SK-N-SH (cell line): ENCODE results near the gene PCMT1. TPM values are rescaled to one million over a fixed set of nuclear protein-coding genes. Genes with fewer than 3 reads are reported as not detected.
"Not testable (repeated sequence)": the region's sequence is repeated elsewhere in the genome, so short reads cannot be mapped to it uniquely, and the experiment has no call there.

Experiments
- CTCF ChIA-PET: fragments of 300-600, 350-600 bp; formaldehyde crosslinking; extraction: SDS; loops from one replicate; lab custom pipeline; 2021; lab: Yijun Ruan, JAX
- POLR2A ChIA-PET: fragments of 350-600 bp; sonication (Branson Sonifier 250); formaldehyde crosslinking; extraction: SDS; loops from one replicate; lab custom pipeline; 2020; ENCODE audit warnings: antibody characterized with exemption, inconsistent platforms; lab: Yijun Ruan, JAX
- DNase-seq: peaks from one replicate; pipeline ENCODE4 v3.0.0; 2012
- H2AFZ ChIP-seq: fragments of 200-600 bp; sonication (generic); 2 replicates; pipeline ENCODE4 v1.8.1; 2016; ENCODE audit warnings: antibody characterized with exemption, mild to moderate bottlenecking, low read depth
- H3F3A ChIP-seq: fragments of 200-600 bp; sonication (generic); replicated peaks from 2 replicates; pipeline ENCODE3; 2016; ENCODE audit warnings: antibody characterized with exemption, mild to moderate bottlenecking; ENCODE audit not compliant: insufficient read depth
- H3K27ac ChIP-seq, 2 experiments: fragments of 200-500 bp in 1 of 2; fragments of 200-600 bp in 1 of 2; sonication (Bioruptor generic) in 1 of 2; sonication (generic), shearing (Covaris generic) in 1 of 2; 2 replicates each; pipeline versions ENCODE4 v1.5.1 to v1.6.1; 2014 to 2016; ENCODE audit warnings: low read depth in 2 of 2, inconsistent platforms in 1 of 2, low read length in 1 of 2, mild to moderate bottlenecking in 1 of 2, mixed read lengths in 1 of 2
- H3K27me3 ChIP-seq: fragments of 200-600 bp; sonication (generic), shearing (Covaris generic); 2 replicates; pipeline ENCODE4 v1.6.1; 2016; ENCODE audit warnings: mixed run types; ENCODE audit not compliant: insufficient read depth
- H3K36me3 ChIP-seq, 2 experiments: fragments of 200-500 bp in 1 of 2; fragments of 200-600 bp in 1 of 2; sonication (Bioruptor generic) in 1 of 2; sonication (generic) in 1 of 2; replicated peaks in 1 of 2; 2 replicates each; pipeline versions ENCODE3 to v1.5.1; 2014 to 2016; ENCODE audit warnings: low read length in 1 of 2, mild to moderate bottlenecking in 1 of 2; ENCODE audit not compliant: insufficient read depth in 2 of 2, control insufficient read depth in 1 of 2
- H3K4me1 ChIP-seq, 2 experiments: fragments of 200-500 bp in 1 of 2; fragments of 200-600 bp in 1 of 2; sonication (Bioruptor generic) in 1 of 2; sonication (generic), shearing (Covaris generic) in 1 of 2; 2 replicates each; pipeline versions ENCODE4 v1.5.1 to v1.6.1; 2014 to 2016; ENCODE audit warnings: low read depth in 1 of 2, low read length in 1 of 2, mixed run types in 1 of 2; ENCODE audit not compliant: insufficient read depth in 2 of 2, control insufficient read depth in 1 of 2
- H3K4me2 ChIP-seq: fragments of 200-600 bp; sonication (generic), shearing (Covaris generic); 2 replicates; pipeline ENCODE4 v1.6.1; 2017; ENCODE audit warnings: mixed run types
- H3K4me3 ChIP-seq, 2 experiments: fragments of 200-500 bp in 1 of 2; fragments of 200-600 bp in 1 of 2; sonication (Bioruptor generic) in 1 of 2; sonication (generic), shearing (Covaris generic) in 1 of 2; 2 replicates each; pipeline versions ENCODE4 v1.5.1 to v1.8.1; 2014 to 2016; ENCODE audit warnings: low read depth in 2 of 2, inconsistent platforms in 1 of 2, low read length in 1 of 2, mild to moderate bottlenecking in 1 of 2, mixed read lengths in 1 of 2, moderate library complexity in 1 of 2
- H3K79me2 ChIP-seq: fragments of 200-600 bp; sonication (generic); 2 replicates; pipeline ENCODE4 v1.8.1; 2017; ENCODE audit warnings: mild to moderate bottlenecking; ENCODE audit not compliant: insufficient read depth
- H3K9ac ChIP-seq: fragments of 200-600 bp; sonication (generic); 2 replicates; pipeline ENCODE4 v1.6.1; 2017; ENCODE audit warnings: mixed run types
- H3K9me2 ChIP-seq: fragments of 200-600 bp; sonication (generic); 2 replicates; pipeline ENCODE4 v1.6.1; 2017; ENCODE audit warnings: mixed run types
- H3K9me3 ChIP-seq: fragments of 200-600 bp; sonication (generic); 2 replicates; pipeline ENCODE4 v1.6.1; 2017; ENCODE audit warnings: mixed run types, mild to moderate bottlenecking, moderate library complexity
- H4K20me1 ChIP-seq: fragments of 200-600 bp; sonication (generic); 2 replicates; pipeline ENCODE4 v1.6.1; 2017; ENCODE audit warnings: mild to moderate bottlenecking, mixed run types; ENCODE audit not compliant: insufficient read depth
- CHD2 ChIP-seq: fragments of 150-350 bp; IDR thresholded peaks from 2 replicates; pipeline ENCODE4 v1.6.1; 2018; ENCODE audit warnings: low read length; ENCODE audit not compliant: partially characterized antibody
- EP300 ChIP-seq, 2 experiments: IDR thresholded peaks; 2 replicates each; pipeline versions ENCODE4 v1.4.0 to v1.6.1; 2012; ENCODE audit warnings: borderline replicate concordance in 1 of 2, low read depth in 1 of 2, low read length in 1 of 2
- FOSL2 ChIP-seq: IDR thresholded peaks from 2 replicates; pipeline ENCODE4 v1.4.0; 2012; ENCODE audit warnings: low read depth, mild to moderate bottlenecking, moderate library complexity, borderline replicate concordance
- FOXJ3 ChIP-seq: sonication (generic); formaldehyde crosslinking; IDR thresholded peaks from 2 replicates; pipeline ENCODE4 v1.5.1; 2020; ENCODE audit warnings: mild to moderate bottlenecking, missing genetic modification reagents
- GATA2 ChIP-seq: sonication (generic); formaldehyde crosslinking; IDR thresholded peaks from 2 replicates; pipeline ENCODE4 v1.5.0; 2020; ENCODE audit warnings: mild to moderate bottlenecking, missing genetic modification reagents
- IRF3 ChIP-seq: fragments of 150-350 bp; IDR thresholded peaks from 2 replicates; pipeline ENCODE4 v1.6.1; 2016; ENCODE audit warnings: mild to moderate bottlenecking, low read depth, low read length
- MXI1 ChIP-seq: IDR thresholded peaks from 2 replicates; pipeline ENCODE4 v1.6.1; 2012; ENCODE audit warnings: mild to moderate bottlenecking, low read depth, low read length, improper control_type of control experiment
- NFIC ChIP-seq: IDR thresholded peaks from 2 replicates; pipeline ENCODE4 v1.4.0; 2012; ENCODE audit warnings: borderline replicate concordance
- POLR2AphosphoS5 ChIP-seq: IDR thresholded peaks from 2 replicates; pipeline ENCODE4 v1.6.1; 2012; ENCODE audit warnings: low read depth, low read length
- RAD21 ChIP-seq: IDR thresholded peaks from 2 replicates; pipeline ENCODE4 v1.6.1; 2012; ENCODE audit warnings: mild to moderate bottlenecking, low read length
- REST ChIP-seq: IDR thresholded peaks from 2 replicates; pipeline ENCODE4 v1.6.1; 2012; ENCODE audit warnings: mild to moderate bottlenecking, low read depth, low read length, moderate library complexity
- RFX5 ChIP-seq: IDR thresholded peaks from 2 replicates; pipeline ENCODE4 v1.6.1; 2012; ENCODE audit warnings: mild to moderate bottlenecking, improper control_type of control experiment, low read length
- SIN3A ChIP-seq: IDR thresholded peaks from 2 replicates; pipeline ENCODE4 v1.6.1; 2012; ENCODE audit warnings: low read depth, mild to moderate bottlenecking, low read length, moderate library complexity, borderline replicate concordance
- TAF1 ChIP-seq: IDR thresholded peaks from 2 replicates; pipeline ENCODE4 v1.6.1; 2012; ENCODE audit warnings: low read depth, mild to moderate bottlenecking, low read length, moderate library complexity, borderline replicate concordance
- YY1 ChIP-seq: IDR thresholded peaks from 2 replicates; pipeline ENCODE4 v1.4.0; 2012; ENCODE audit warnings: low read depth, mild to moderate bottlenecking
- WGBS: methylation state at CpG from one replicate; pipeline ENCODE4 v1.1.6; 2017; ENCODE audit warnings: low lambda C conversion rate; 5-methylcytosine and 5-hydroxymethylcytosine counted together
- polyA plus RNA-seq, 3 experiments: library from polyadenylated mRNA; depleted of rRNA; stranded (reverse); fragments of >200 nt; gene quantifications; 2 replicates each; pipeline ENCODE4 v1.2.3, GENCODE V29; 2012

PCMT1 gene
- polyA plus RNA-seq, 1 of the 3 experiments (the other 2 are of a cell fraction): 190 TPM

DNA sequence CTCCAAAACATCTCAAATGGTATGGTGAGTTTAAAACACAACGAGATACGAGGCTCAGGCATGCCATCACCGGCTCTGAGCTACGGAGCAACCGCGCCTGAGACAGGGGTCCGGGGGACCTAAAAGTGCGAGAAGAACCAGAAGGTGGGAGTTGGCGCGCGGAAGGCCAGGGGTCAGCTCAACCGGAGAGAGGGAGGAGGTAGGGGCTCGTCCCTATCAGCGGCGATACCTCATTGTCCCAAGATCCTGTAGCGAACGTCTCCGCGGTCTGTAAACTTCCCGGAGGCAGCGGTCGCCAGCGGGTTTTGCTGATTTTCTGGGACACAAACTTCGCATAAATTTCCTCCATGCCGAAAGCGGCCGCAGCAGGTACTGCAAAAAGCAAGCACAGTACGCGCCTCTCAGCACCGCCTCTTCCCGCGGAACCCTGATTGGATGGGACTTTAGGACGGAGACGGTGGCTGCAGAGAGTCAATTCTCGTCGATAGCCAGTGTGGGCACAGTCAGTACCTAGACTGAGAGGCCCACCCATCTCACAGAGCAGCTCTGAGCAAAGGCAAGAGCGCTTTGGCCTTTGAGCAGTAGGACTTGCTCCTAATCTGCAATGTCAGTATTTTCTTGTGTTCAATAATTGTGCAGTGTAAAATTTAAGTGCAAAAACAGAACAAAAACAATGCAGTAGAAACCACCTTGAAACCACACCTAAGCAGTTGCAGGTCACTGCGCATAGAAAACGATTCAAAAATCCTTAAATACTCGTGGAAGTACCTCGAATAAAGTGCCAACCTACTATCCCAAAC lies 3.2 kb upstream of the PCMT1 start, which contains the start of gene NUP43 (continued):
- TF ChIP-seq IRF3: no peak
- no peak for TF ChIP-seq NFIC
- no peak for TF ChIP-seq GATA2 (CRISPR knock-in tag)
- no peak for TF ChIP-seq RAD21
- TF ChIP-seq YY1: no peak
- TF ChIP-seq CHD2: no peak
- no peak for TF ChIP-seq FOXJ3 (CRISPR knock-in tag)
- no peak for TF ChIP-seq RFX5
- peak; percentile 96 for TF ChIP-seq SIN3A
- TF ChIP-seq POLR2AphosphoS5: peak; percentile 80

- H3K4me1 ChIP-seq, H3K27me3 ChIP-seq, DNase-seq, H3K36me3 ChIP-seq, H2AFZ ChIP-seq, H3K9me3 ChIP-seq, H3K9me2 ChIP-seq: not testable (repeated sequence)
- peaks cover 67% of the 10 kb centered on the region for H3K79me2 ChIP-seq
- H3K9ac ChIP-seq: peak overlapping the region; percentile 80; the same call in 1 of the 2 replicates
- peaks cover 15% of the 10 kb centered on the region; the same call in 1 of the 2 replicates for H4K20me1 ChIP-seq
- ChIA-PET POLR2A (interaction anchor here (1.2 kb wide), 1 partner anchor 31 kb away, joined by 8 read pairs; the partner anchor contains the start of gene LATS1), CTCF (interaction anchor here (1.3 to 1.9 kb wide), 2 partner anchors 25 to 32 kb away, joined by 3 to 4 read pairs; partner anchors contain the start of gene LATS1)
- 0 out of 2 replicates have a peak, but pooled peaks have one; percentile 35 for TF ChIP-seq FOSL2
- H3K27ac ChIP-seq: peak overlapping the region; percentile 70 to 76; a peak in 3 of 4 replicates
- no CpG with 5 or more reads among the region's 38 CpGs for WGBS
- peaks cover 18% of the 10 kb centered on the region for H3F3A ChIP-seq
- H3K4me3 ChIP-seq: peak overlapping the region; percentile 85 to 98
- H3K4me2 ChIP-seq: peak overlapping the region; percentile 89; the same call in 1 of the 2 replicates
These were observed 403 bp upstream of the PCMT1 start for GRCh38 chr6:149749082-149749593.

DNA sequence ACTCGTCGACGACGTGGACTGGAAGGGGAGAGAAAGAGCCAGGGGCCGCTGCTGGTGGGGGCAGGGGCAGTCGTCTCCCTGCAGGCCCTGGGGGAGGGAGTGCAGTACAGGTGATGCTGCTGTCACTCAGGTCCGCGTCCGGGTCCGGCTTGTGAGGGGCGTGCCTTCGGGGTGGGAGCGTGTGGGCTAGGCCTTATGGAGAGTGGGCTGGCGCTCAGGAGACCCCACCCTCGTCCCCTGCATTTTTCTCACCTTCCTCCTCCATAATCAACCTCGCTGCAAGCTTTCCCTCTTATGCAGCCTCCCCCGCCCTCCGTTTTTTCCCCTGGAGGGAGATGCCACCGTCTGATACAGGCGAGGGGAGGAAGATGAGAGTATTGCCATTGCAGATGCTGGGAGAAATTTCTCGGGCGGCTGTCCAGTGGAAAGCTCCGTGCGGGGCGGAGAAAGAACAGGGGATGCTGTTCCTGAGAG lies 632 bp downstream of the PCMT1 start:
- H3K27me3 ChIP-seq: no peaks in the 10 kb centered on the region
- CTCF ChIA-PET: interaction anchor here (1.2 to 1.3 kb wide), 2 partner anchors 21 to 24 kb away, joined by 3 read pairs; no protein-coding TSS in a partner anchor
- H3K4me1 ChIP-seq: peaks cover 0 to 5% of the 10 kb centered on the region in 2 experiments; a peak in 2 of 4 replicates
- H3K4me2 ChIP-seq: peak overlapping the region; percentile 89
- POLR2A ChIA-PET: interaction anchor here (1.2 kb wide), 1 partner anchor 32 kb away, joined by 8 read pairs; the partner anchor contains the start of gene LATS1
- peak; percentile 21; the same call in 1 of the 2 replicates for TF ChIP-seq MXI1
- TF ChIP-seq TAF1: no peak
- TF ChIP-seq FOXJ3 (CRISPR knock-in tag): no peak
- 0 out of 2 replicates have a peak, but pooled peaks have one; percentile 36 for TF ChIP-seq GATA2 (CRISPR knock-in tag)
- peak; percentile 80 for TF ChIP-seq REST
- no peak for TF ChIP-seq EP300 (IDR thresholded peaks at IDR 0.05; ENCODE audit: borderline replicate concordance in 1 of 2, low read depth in 1 of 2, low read length in 1 of 2)
- no peak for TF ChIP-seq RAD21
- peaks cover 22% of the 10 kb centered on the region; the same call in 1 of the 2 replicates for H4K20me1 ChIP-seq
- H3K79me2 ChIP-seq: peaks cover 67% of the 10 kb centered on the region
- H3F3A ChIP-seq: peaks cover 18% of the 10 kb centered on the region
- no peaks in the 10 kb centered on the region for H3K9me3 ChIP-seq
- H2AFZ ChIP-seq: peak overlapping the region; percentile 89; the same call in 1 of the 2 replicates
- peak overlapping the region; percentile 80 for H3K9ac ChIP-seq
- WGBS: 0% methylated on average over 9 of the region's 25 CpGs
- no peaks in the 10 kb centered on the region for H3K9me2 ChIP-seq
- peak overlapping the region; percentile 70 to 79 for H3K27ac ChIP-seq
- peak overlapping the region; percentile 85 to 98 for H3K4me3 ChIP-seq
- peak; percentile 77 for DNase-seq
- no peaks in the 10 kb centered on the region for H3K36me3 ChIP-seq
